NCI-H69 (cell line): ENCODE data around the gene SSR2.
"Not testable (repeated sequence)": the region's sequence is repeated elsewhere in the genome, so short reads cannot be mapped to it uniquely, and the experiment has no call there.

Experiments
- DNase-seq: peaks from one replicate; lab custom pipeline; 2025; lab: John Stamatoyannopoulos, UW

SSR2 gene

GRCh38 chr1:155993595-155993994, 27.2 kb downstream of the SSR2 start:
- DNase-seq, result no peak

GRCh38 chr1:155990005-155990739, 30.6 kb downstream of the SSR2 start:
- DNase-seq, result no peak

- DNase-seq, result peak; percentile 74
Observed at GRCh38 chr1:155989242-155990004, 31.3 kb downstream of the SSR2 start.

GRCh38 chr1:155984903-155985645, 35.7 kb downstream of the SSR2 start:
- not testable (repeated sequence) for DNase-seq

- DNase-seq, result peak; percentile 82
Observed at GRCh38 chr1:155984341-155984740, 36.4 kb downstream of the SSR2 start.

GRCh38 chr1:155983191-155984024, 37.3 kb downstream of the SSR2 start:
- peak; percentile 87 for DNase-seq

GRCh38 chr1:155982106-155982505, 38.6 kb downstream of the SSR2 start:
- DNase-seq, result no peak

- DNase-seq, result no peak
Observed at GRCh38 chr1:155981266-155982088, 39.3 kb downstream of the SSR2 start.

DNA sequence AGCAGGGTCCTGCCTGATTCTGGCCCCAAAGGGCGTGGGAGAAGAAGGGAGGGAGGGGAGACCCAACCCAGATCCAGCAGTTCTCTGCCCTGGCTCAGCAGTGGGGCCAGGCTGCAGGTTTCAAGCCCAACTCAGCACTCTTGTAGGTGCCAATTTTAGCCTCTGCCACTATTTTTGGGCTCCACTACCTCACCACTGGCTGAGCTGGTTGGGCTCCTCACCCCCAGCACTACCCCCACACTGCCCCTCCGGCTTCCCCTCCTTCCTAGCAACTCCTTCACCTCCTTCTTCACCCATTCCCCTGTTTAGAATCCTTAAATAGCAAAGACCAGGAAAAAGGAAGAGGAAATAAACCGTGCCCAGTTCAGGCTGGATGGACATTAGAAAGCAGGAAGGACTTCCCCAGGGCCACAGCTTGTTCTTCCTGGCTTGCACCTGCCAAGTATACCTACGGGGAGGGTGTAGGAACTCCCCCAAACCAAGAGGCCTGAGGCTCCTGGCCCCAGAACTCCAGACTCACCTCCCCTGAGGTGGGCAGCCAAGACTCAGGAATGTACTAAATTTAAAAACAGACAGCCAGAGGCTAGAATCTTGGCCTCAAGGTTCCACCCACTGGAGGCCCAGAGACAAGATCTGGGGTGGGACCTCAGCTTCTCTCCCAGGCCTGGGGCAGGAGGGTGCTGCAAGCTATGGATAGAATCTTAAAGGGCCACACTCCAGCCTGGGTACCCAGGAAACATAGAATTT, 41.0 kb downstream of the SSR2 start:
- DNase-seq, result no peak

- no peak for DNase-seq
Observed at GRCh38 chr1:155978973-155979429, 41.8 kb downstream of the SSR2 start.

- peak; percentile 89 for DNase-seq
Observed at GRCh38 chr1:155978325-155978972, 42.3 kb downstream of the SSR2 start, which contains the start of gene ARHGEF2. TSS of gene ARHGEF2 (minus strand) at chr1:155978547. CDS start at chr1:155978427, 120 bp downstream.

DNA sequence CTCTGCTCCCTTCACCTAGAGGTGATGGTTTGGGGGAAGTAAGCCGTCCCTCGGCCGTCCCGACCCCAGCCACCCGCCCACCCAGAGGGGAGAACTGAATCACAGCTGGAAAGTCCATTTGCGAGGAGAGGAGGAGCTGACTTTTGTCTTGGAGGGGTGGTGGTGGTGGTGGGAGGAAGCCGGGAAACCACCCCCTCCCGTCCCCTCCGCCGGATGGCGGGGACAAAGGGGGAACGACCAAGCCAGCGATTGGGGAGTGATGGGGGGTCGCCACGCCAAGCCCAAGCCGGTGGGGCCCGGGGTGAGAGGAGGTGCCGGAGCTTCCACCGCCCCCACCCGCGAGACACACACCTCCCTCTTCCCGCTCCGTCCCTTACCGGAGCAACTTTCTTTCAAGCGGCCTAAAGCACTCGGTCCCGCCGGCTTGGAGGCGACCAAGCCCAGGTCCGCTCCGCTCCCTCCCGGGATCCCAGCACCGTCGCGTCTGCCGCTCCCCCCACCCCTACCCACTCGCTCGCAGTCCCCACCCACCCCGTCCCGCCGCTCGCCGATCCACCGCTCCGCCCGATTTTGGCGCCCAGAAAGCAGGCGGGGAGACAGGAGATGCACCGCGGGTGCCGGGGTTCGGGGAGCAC, 42.9 kb downstream of the SSR2 start:
- DNase-seq, result peak; percentile 81

GRCh38 chr1:155976913-155977689, 43.6 kb downstream of the SSR2 start:
- DNase-seq, result peak; percentile 81

DNA sequence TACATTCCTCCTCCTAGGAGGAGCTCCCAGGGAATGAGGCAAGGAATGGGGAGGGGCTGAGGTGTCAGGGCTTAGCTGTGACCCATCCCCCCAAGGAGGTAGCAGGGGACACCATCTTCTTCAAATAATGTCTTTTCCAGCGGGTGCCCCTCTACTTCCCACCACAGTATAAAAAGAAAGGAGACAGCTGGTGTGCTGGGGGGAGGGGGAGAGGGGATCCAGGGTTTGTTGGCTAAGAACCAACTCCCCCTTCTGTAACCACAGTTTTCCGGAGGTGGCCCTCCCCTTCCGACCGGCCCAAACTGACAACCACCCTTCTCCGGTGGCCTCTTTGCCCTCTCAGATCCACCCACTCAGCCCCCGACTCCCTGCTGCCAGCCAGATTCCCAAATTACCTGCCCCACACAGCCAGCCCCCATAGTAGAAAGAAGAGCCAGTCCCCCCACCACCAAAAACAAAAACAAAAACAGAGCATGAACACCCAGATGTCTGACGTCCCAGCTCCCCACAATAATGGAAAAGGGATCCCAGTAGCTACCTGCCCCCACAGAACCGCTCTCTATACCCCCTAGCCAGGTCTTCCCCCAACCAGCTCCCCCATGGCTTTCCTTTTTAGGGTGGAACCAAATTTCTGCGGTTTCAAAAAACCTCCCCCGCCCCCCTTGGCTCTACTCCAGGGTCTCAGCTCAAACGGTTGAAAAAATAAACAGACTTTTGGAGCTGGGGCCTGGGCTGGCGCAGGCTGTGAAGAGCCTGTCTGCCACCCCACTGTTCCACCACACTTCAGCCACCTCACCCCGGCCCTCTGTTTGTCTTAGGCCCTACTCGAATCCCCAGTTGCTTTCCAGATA, 44.5 kb downstream of the SSR2 start:
- DNase-seq, result peak; percentile 97

DNA sequence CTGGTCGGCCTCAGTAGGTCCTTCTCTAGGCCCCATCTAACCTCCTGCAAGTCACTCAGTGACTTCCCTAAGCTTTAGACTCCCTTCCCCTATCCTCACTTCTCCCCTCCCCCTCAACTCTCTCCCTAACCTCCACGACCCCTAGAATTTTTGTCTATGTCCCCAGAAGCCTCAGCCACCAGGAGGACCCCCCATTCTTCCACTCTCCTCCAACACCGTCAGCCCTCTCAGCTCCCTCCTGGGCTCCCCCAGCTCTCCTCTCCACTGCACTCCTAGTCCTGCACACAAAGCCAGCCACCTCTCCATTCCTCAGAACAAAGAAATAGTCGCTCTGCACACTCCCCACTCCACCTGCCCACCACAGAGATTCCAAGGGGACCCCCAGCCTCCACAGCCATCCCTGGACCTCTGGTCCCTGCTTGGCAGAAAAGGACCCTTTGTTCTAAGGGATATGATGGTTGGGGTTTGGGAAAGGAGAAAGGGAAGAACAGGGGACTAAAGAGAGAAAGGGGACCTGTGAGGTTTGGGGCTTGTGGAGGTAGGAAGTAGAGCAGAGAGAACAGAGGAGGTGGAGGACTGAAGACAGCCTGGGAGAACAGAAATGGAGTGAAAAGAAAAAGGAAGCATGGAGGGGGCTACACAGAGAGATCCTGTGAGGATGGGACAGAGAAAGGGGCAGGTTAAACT, 45.2 kb downstream of the SSR2 start:
- peak; percentile 49 for DNase-seq
